NOMO-1 (cell line): ENCODE data around the gene MFGE8.

Experiments
- DNase-seq, 2 experiments: peaks; one replicate each; lab custom pipeline; 2025; ENCODE audit not compliant: unreplicated experiment in 2 of 2; lab: John Stamatoyannopoulos, UW

Gene MFGE8

GRCh38 chr15:88900309-88900981, 12.7 kb downstream of the MFGE8 start:
- DNase-seq = no peak

- DNase-seq = no peak
These were observed 13.9 kb downstream of the MFGE8 start for GRCh38 chr15:88899251-88899650.

- no peak for DNase-seq
These were observed 14.4 kb downstream of the MFGE8 start for GRCh38 chr15:88898736-88899135.

GRCh38 chr15:88897456-88898194, 15.6 kb downstream of the MFGE8 start:
- DNase-seq = peak; percentile 58 to 63

- no peak for DNase-seq
These were observed 16.1 kb downstream of the MFGE8 start for GRCh38 chr15:88897142-88897455.

GRCh38 chr15:88896333-88897033, 16.7 kb downstream of the MFGE8 start:
- no peak for DNase-seq

- peak; percentile 20 to 26 for DNase-seq
These were observed 18.1 kb downstream of the MFGE8 start, which contains the start of gene HAPLN3 for GRCh38 chr15:88894819-88895767. Gene HAPLN3, minus strand, starts transcription at chr15:88895544. Its CDS starts 8,246 bp downstream, at chr15:88887298.

- DNase-seq = peak; percentile 25 to 52
These were observed 18.8 kb downstream of the MFGE8 start for GRCh38 chr15:88894348-88894818.

GRCh38 chr15:88891540-88892254, 21.5 kb downstream of the MFGE8 start:
- DNase-seq = no peak

GRCh38 chr15:88890495-88890894, 22.7 kb downstream of the MFGE8 start:
- DNase-seq = no peak

GRCh38 chr15:88888719-88889118, 24.5 kb downstream of the MFGE8 start:
- DNase-seq = no peak

GRCh38 chr15:88887068-88887580, 26.1 kb downstream of the MFGE8 start:
- DNase-seq = no peak

GRCh38 chr15:88882785-88883184, 30.4 kb downstream of the MFGE8 start:
- DNase-seq = no peak

GRCh38 chr15:88881775-88882174, 31.4 kb downstream of the MFGE8 start:
- DNase-seq = no peak

- no peak for DNase-seq
These were observed 32.0 kb downstream of the MFGE8 start for GRCh38 chr15:88880944-88881740.

GRCh38 chr15:88878720-88879184, 34.4 kb downstream of the MFGE8 start:
- DNase-seq = peak in 1 of 2 experiments; percentile 9

GRCh38 chr15:88877906-88878305, 35.3 kb downstream of the MFGE8 start:
- DNase-seq = no peak

- DNase-seq = no peak
These were observed 35.8 kb downstream of the MFGE8 start for GRCh38 chr15:88877415-88877814.

- DNase-seq = no peak
These were observed 36.6 kb downstream of the MFGE8 start for GRCh38 chr15:88876573-88876972.
